ENCODE measurements around the gene AMDHD2.

DNA sequence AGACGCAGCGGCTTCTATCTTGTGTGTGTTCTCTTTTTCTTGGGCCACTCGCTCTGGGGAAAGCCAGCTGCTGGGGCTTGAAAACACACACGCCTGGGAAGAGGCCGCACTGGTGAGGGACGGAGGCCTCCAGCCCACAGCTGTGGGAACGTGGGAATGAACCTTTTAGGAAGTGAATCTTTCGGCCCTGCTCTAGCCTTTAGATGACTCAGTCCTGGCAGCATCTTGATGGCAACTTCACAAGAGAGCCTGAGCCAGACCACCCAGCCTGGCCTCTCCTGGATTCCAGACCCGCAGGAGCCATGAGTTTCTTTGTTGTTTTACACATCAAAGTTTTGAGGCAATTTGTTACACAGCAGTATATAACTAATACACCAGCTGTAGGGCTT, 15.4 kb downstream of the AMDHD2 start:
- TF ChIP-seq, protein P1, sequence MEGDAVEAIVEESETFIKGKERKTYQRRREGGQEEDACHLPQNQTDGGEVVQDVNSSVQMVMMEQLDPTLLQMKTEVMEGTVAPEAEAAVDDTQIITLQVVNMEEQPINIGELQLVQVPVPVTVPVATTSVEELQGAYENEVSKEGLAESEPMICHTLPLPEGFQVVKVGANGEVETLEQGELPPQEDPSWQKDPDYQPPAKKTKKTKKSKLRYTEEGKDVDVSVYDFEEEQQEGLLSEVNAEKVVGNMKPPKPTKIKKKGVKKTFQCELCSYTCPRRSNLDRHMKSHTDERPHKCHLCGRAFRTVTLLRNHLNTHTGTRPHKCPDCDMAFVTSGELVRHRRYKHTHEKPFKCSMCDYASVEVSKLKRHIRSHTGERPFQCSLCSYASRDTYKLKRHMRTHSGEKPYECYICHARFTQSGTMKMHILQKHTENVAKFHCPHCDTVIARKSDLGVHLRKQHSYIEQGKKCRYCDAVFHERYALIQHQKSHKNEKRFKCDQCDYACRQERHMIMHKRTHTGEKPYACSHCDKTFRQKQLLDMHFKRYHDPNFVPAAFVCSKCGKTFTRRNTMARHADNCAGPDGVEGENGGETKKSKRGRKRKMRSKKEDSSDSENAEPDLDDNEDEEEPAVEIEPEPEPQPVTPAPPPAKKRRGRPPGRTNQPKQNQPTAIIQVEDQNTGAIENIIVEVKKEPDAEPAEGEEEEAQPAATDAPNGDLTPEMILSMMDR (IDR thresholded peaks at IDR 0.05), result no peak
- TF ChIP-seq EZH2 (IDR thresholded peaks at IDR 0.05), result no peak
- no peak for TF ChIP-seq EZH2phosphoT487 (IDR thresholded peaks at IDR 0.05)
